ENCODE results near the gene MTF1.

DNA sequence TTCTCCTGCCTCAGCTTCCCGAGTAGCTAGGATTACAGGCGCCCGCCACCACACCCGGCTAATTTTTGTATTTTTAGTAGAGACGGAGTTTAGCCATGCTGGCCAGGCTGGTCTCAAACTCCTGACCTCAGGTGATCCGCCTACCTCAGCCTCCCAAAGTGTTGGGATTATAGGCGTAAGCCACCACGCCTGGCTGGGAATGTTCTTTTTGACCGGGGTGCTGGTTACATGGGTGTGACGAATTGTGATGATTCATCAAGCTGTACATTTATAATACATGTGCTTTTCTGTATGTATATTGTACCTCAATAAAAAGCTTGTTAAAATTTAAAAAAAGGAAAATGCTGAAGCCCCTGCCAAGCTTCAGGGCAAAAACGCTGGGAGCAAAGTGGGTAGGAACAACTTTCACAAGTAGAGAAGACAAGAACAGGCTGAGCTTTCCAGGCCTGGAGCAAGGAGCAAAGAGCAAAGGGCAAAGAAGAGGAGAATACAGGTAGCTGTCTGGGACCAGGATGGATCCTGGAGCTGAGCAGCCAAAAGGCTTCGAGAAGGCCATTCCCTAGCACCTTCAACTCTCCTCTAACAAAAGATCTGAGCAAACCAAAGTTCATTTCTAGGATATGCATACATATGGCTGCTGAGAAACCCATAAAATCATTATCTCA is 30.9 kb downstream of the MTF1 start:
- TF ChIP-seq BHLHE40 (IDR thresholded peaks at IDR 0.05; ENCODE audit: borderline replicate concordance): no peak
- no peak for TF ChIP-seq ELF4 (IDR thresholded peaks at IDR 0.05)
- no peak for TF ChIP-seq ZNF384 (IDR thresholded peaks at IDR 0.05)
- TF ChIP-seq FOXK2 (IDR thresholded peaks at IDR 0.05): no peak

Data from HEK293T (cell line).